Progenitor cell of endocrine pancreas (in vitro differentiated cells): ENCODE measurements around the gene CAVIN2. TPM values are rescaled to one million over a fixed set of nuclear protein-coding genes. Genes with fewer than 3 reads are reported as not detected.

Source experiments
- DNase-seq: peaks from one replicate; pipeline ENCODE4 v3.0.0; 2021; ENCODE audit warnings: low spot score; ENCODE audit not compliant: unreplicated experiment
- H3K27ac Mint-ChIP-seq: 2 replicates; pipeline ENCODE4 v1.8.0; 2021; ENCODE audit warnings: mild to moderate bottlenecking, moderate library complexity, mixed read lengths
- H3K27me3 Mint-ChIP-seq: 2 replicates; pipeline ENCODE4 v1.8.0; 2021; ENCODE audit warnings: mixed read lengths
- H3K36me3 Mint-ChIP-seq: 2 replicates; pipeline ENCODE4 v1.8.0; 2022; ENCODE audit warnings: mixed read lengths; ENCODE audit not compliant: insufficient read depth
- H3K4me1 Mint-ChIP-seq: 2 replicates; pipeline ENCODE4 v1.8.0; 2021; ENCODE audit warnings: low read depth, mixed read lengths
- H3K4me3 Mint-ChIP-seq: 2 replicates; pipeline ENCODE4 v1.8.0; 2021; ENCODE audit warnings: low read depth, mild to moderate bottlenecking, moderate library complexity, mixed read lengths
- H3K9me3 Mint-ChIP-seq: 2 replicates; pipeline ENCODE4 v1.8.0; 2021; ENCODE audit warnings: low read depth, mixed read lengths
- CTCF ChIP-seq: fragments of 200-600 bp; sonication (generic); IDR thresholded peaks from one replicate; pipeline ENCODE4 v1.5.0; 2021; ENCODE audit warnings: antibody characterized with exemption, mild to moderate bottlenecking; ENCODE audit not compliant: unreplicated experiment
- total RNA-seq: library from RNA; stranded (reverse); gene quantifications from 2 replicates; pipeline ENCODE4 v1.2.1, GENCODE V29; 2021

The CAVIN2 gene
- total RNA-seq, 1 donor from 2014 or later: 0.17 TPM

GRCh38 chr2:191891656-191892055 is 44.8 kb upstream of the CAVIN2 start:
- Mint-ChIP-seq H3K4me3 (no peak overlapping the region), H3K27me3 (no peaks in the 10 kb centered on the region), H3K36me3 (peaks cover 1% of the 10 kb centered on the region), H3K4me1 (peaks cover 6% of the 10 kb centered on the region), H3K9me3 (peaks cover 8% of the 10 kb centered on the region), H3K27ac (no peak overlapping the region)
- no peak for DNase-seq
- TF ChIP-seq CTCF: no peak

GRCh38 chr2:191889931-191890330 is 43.0 kb upstream of the CAVIN2 start:
- Mint-ChIP-seq H3K4me1 (peaks cover 7% of the 10 kb centered on the region), H3K27ac (no peak overlapping the region), H3K27me3 (no peaks in the 10 kb centered on the region), H3K4me3 (no peak overlapping the region), H3K9me3 (peaks cover 8% of the 10 kb centered on the region), H3K36me3 (peaks cover 1% of the 10 kb centered on the region)
- DNase-seq: no peak
- TF ChIP-seq CTCF: no peak

- peaks cover 1% of the 10 kb centered on the region for H3K36me3 Mint-ChIP-seq
These were observed 41.7 kb upstream of the CAVIN2 start for GRCh38 chr2:191888400-191889166.

GRCh38 chr2:191885650-191886049 is 38.8 kb upstream of the CAVIN2 start:
- H3K27ac Mint-ChIP-seq: no peak overlapping the region
- DNase-seq: no peak
- no peaks in the 10 kb centered on the region for H3K27me3 Mint-ChIP-seq
- peaks cover 16% of the 10 kb centered on the region for H3K4me1 Mint-ChIP-seq
- H3K4me3 Mint-ChIP-seq: no peak overlapping the region
- no peaks in the 10 kb centered on the region for H3K36me3 Mint-ChIP-seq
- TF ChIP-seq CTCF: no peak
- H3K9me3 Mint-ChIP-seq: peaks cover 8% of the 10 kb centered on the region

More at GRCh38 chr2:191888400-191889166, 41.7 kb upstream of the CAVIN2 start:
- Mint-ChIP-seq H3K4me1 (peaks cover 18% of the 10 kb centered on the region), H3K4me3 (no peak overlapping the region), H3K27ac (no peak overlapping the region), H3K9me3 (peaks cover 8% of the 10 kb centered on the region), H3K27me3 (no peaks in the 10 kb centered on the region)
- no peak for DNase-seq
- TF ChIP-seq CTCF: no peak

- Mint-ChIP-seq H3K4me1 (peaks cover 16% of the 10 kb centered on the region), H3K9me3 (peaks cover 8% of the 10 kb centered on the region), H3K27ac (no peak overlapping the region), H3K4me3 (no peak overlapping the region), H3K36me3 (no peaks in the 10 kb centered on the region), H3K27me3 (no peaks in the 10 kb centered on the region)
- TF ChIP-seq CTCF: no peak
- DNase-seq: no peak
These were observed 38.2 kb upstream of the CAVIN2 start for GRCh38 chr2:191885098-191885497.
